DND-41 (cell line): ENCODE measurements around the gene GLRA3.

Experiments
- ATAC-seq: fragments of 200-7000 bp; cut with Tn5 transposase; 3 replicates; pipeline ENCODE4 v1.9.1; 2021; ENCODE audit warnings: low read depth; ENCODE audit not compliant: insufficient read depth
- DNase-seq: peaks from one replicate; pipeline ENCODE4 v3.0.0-alpha.2; 2020
- H2AFZ ChIP-seq: 2 replicates; pipeline ENCODE4 v1.6.0; 2012; ENCODE audit warnings: low read depth, low read length
- H3K27ac ChIP-seq: 2 replicates; pipeline ENCODE4 v1.5.1; 2012; ENCODE audit warnings: low read length, inconsistent platforms
- H3K27me3 ChIP-seq: fragments of 200-600 bp; sonication (generic); 2 replicates; pipeline ENCODE4 v1.6.0; 2012; ENCODE audit warnings: low read length, mild to moderate bottlenecking, inconsistent platforms; ENCODE audit not compliant: insufficient read depth, poor library complexity
- H3K36me3 ChIP-seq: 2 replicates; pipeline ENCODE4 v1.5.1; 2012; ENCODE audit warnings: low read length, inconsistent platforms; ENCODE audit not compliant: insufficient read depth
- H3K4me1 ChIP-seq: 2 replicates; pipeline ENCODE4 v1.5.1; 2012; ENCODE audit warnings: mild to moderate bottlenecking, low read length; ENCODE audit not compliant: insufficient read depth
- H3K4me2 ChIP-seq: 2 replicates; pipeline ENCODE4 v1.6.0; 2012; ENCODE audit warnings: mild to moderate bottlenecking, moderate library complexity, low read length, inconsistent platforms; ENCODE audit not compliant: insufficient read depth
- H3K4me3 ChIP-seq, 2 experiments: fragments of 200-600 bp in 1 of 2; shearing (Covaris generic) in 1 of 2; 2 replicates each; pipeline ENCODE4 v1.5.1; 2012 to 2016; ENCODE audit warnings: inconsistent platforms in 2 of 2, low read length in 2 of 2, mild to moderate bottlenecking in 2 of 2, low read depth in 1 of 2, moderate library complexity in 1 of 2
- H3K79me2 ChIP-seq: 2 replicates; pipeline ENCODE4 v1.6.0; 2012; ENCODE audit warnings: low read length, inconsistent platforms; ENCODE audit not compliant: insufficient read depth
- H3K9ac ChIP-seq: 2 replicates; pipeline ENCODE4 v1.6.0; 2012; ENCODE audit warnings: low read depth, mild to moderate bottlenecking, inconsistent platforms, low read length, moderate library complexity
- H3K9me3 ChIP-seq: 2 replicates; pipeline ENCODE4 v1.5.1; 2012; ENCODE audit warnings: low read length, moderate library complexity, mild to moderate bottlenecking, inconsistent platforms; ENCODE audit not compliant: insufficient read depth, severe bottlenecking
- H4K20me1 ChIP-seq: 2 replicates; pipeline ENCODE4 v1.6.0; 2012; ENCODE audit warnings: low read length; ENCODE audit not compliant: insufficient read depth
- CTCF ChIP-seq: IDR thresholded peaks from 2 replicates; pipeline ENCODE4 v1.5.1; 2012; ENCODE audit warnings: borderline replicate concordance, low read length, moderate library complexity, mild to moderate bottlenecking; ENCODE audit not compliant: poor library complexity, severe bottlenecking; ENCODE audit errors: extremely low read depth
- EZH2 ChIP-seq: IDR thresholded peaks from 3 replicates; pipeline ENCODE4 v1.6.1; 2012; ENCODE audit warnings: borderline replicate concordance, low read depth, mild to moderate bottlenecking, moderate library complexity, low read length, inconsistent platforms; ENCODE audit not compliant: severe bottlenecking

The GLRA3 gene

GRCh38 chr4:174746710-174747109 is 82.3 kb downstream of the GLRA3 start:
- no peak overlapping the region for H2AFZ ChIP-seq
- no peaks in the 10 kb centered on the region for H4K20me1 ChIP-seq
- no peak for ATAC-seq
- H3K4me2 ChIP-seq: no peak overlapping the region
- H3K4me1 ChIP-seq: no peaks in the 10 kb centered on the region
- H3K4me3 ChIP-seq: no peak overlapping the region
- no peak overlapping the region for H3K27ac ChIP-seq
- H3K79me2 ChIP-seq: no peaks in the 10 kb centered on the region
- DNase-seq: no peak
- no peak overlapping the region for H3K9ac ChIP-seq
- no peaks in the 10 kb centered on the region for H3K27me3 ChIP-seq
- no peaks in the 10 kb centered on the region for H3K9me3 ChIP-seq
- TF ChIP-seq EZH2 (no peak), CTCF (no peak)
- H3K36me3 ChIP-seq: no peaks in the 10 kb centered on the region

- no peak overlapping the region for H3K4me3 ChIP-seq
- H3K36me3 ChIP-seq: no peaks in the 10 kb centered on the region
- no peak for TF ChIP-seq CTCF
- no peak for TF ChIP-seq EZH2
- no peak overlapping the region for H3K4me2 ChIP-seq
- no peaks in the 10 kb centered on the region for H3K79me2 ChIP-seq
- no peaks in the 10 kb centered on the region for H3K4me1 ChIP-seq
- no peak overlapping the region for H2AFZ ChIP-seq
- no peaks in the 10 kb centered on the region for H3K27me3 ChIP-seq
- H3K9me3 ChIP-seq: no peaks in the 10 kb centered on the region
- DNase-seq (no peak), ATAC-seq (no peak)
- H3K9ac ChIP-seq: no peak overlapping the region
- H3K27ac ChIP-seq: no peak overlapping the region
- H4K20me1 ChIP-seq: no peaks in the 10 kb centered on the region
Observed at GRCh38 chr4:174742561-174742960, 86.5 kb downstream of the GLRA3 start.

- Histone ChIP-seq H3K9me3 (no peaks in the 10 kb centered on the region), H3K4me1 (no peaks in the 10 kb centered on the region), H3K27ac (no peak overlapping the region), H3K9ac (no peak overlapping the region), H3K4me2 (no peak overlapping the region), H2AFZ (no peak overlapping the region), H3K27me3 (no peaks in the 10 kb centered on the region), H3K79me2 (no peaks in the 10 kb centered on the region), H3K4me3 (no peak overlapping the region), H3K36me3 (no peaks in the 10 kb centered on the region), H4K20me1 (no peaks in the 10 kb centered on the region)
- ATAC-seq: no peak
- no peak for DNase-seq
- TF ChIP-seq CTCF: no peak
- TF ChIP-seq EZH2: no peak
Observed at GRCh38 chr4:174739576-174739975, 89.5 kb downstream of the GLRA3 start.

GRCh38 chr4:174734181-174734580 is 94.9 kb downstream of the GLRA3 start:
- no peaks in the 10 kb centered on the region for H3K27me3 ChIP-seq
- H3K27ac ChIP-seq: no peak overlapping the region
- H2AFZ ChIP-seq: no peak overlapping the region
- TF ChIP-seq CTCF: no peak
- TF ChIP-seq EZH2: no peak
- no peak overlapping the region for H3K4me2 ChIP-seq
- no peaks in the 10 kb centered on the region for H3K79me2 ChIP-seq
- no peak overlapping the region for H3K9ac ChIP-seq
- no peaks in the 10 kb centered on the region for H3K36me3 ChIP-seq
- H4K20me1 ChIP-seq: no peaks in the 10 kb centered on the region
- H3K4me1 ChIP-seq: no peaks in the 10 kb centered on the region
- H3K9me3 ChIP-seq: no peaks in the 10 kb centered on the region
- no peak for ATAC-seq
- H3K4me3 ChIP-seq: no peak overlapping the region
- no peak for DNase-seq
